CD4-positive, CD25-positive, alpha-beta regulatory T cell (primary cell): ENCODE measurements around the gene SHKBP1. TPM values are rescaled to one million over a fixed set of nuclear protein-coding genes. Genes with fewer than 3 reads are reported as not detected.

ENCODE experiments used
- polyA plus RNA-seq, 4 donors: library from polyadenylated mRNA; unstranded; fragments of 300-500 nt; fragmentation: Illumina TruSeq; gene quantifications; one replicate each; pipeline ENCODE4 v1.2.3, GENCODE V29; 2021
- total RNA-seq: library from RNA; stranded (reverse); gene quantifications from one replicate; pipeline ENCODE4 v1.2.3, GENCODE V29; 2022

Gene SHKBP1
- total and polyA plus RNA-seq, 5 donors from 2014 or later: 120 to 195 (median 165) TPM

Other genes with a start within 250 kb of the SHKBP1 start
- gene C19orf47, start 228.5 kb upstream of the SHKBP1 start, total RNA-seq: 12.4 TPM
- 1 to 10 TPM; 5.9 to 8.3 (median 6.7) TPM for gene C19orf47, start 228.5 kb upstream of the SHKBP1 start, polyA plus RNA-seq
- 73.7 TPM for gene PLD3, start 228.2 kb upstream of the SHKBP1 start, total RNA-seq
- gene PLD3, start 228.2 kb upstream of the SHKBP1 start, polyA plus RNA-seq: 10 to 100 TPM; 49.2 to 60.8 (median 50.0) TPM
- not detected for gene HIPK4, start 186.7 kb upstream of the SHKBP1 start, total RNA-seq
- not detected for gene HIPK4, start 186.7 kb upstream of the SHKBP1 start, polyA plus RNA-seq
- 1.3 TPM for gene PRX, start 163.5 kb upstream of the SHKBP1 start, total RNA-seq
- gene PRX, start 163.5 kb upstream of the SHKBP1 start, polyA plus RNA-seq: under 1 TPM in 3 of 4 donors, not detected in 1; 0.08 to 0.55 (median 0.22) TPM
- 17.0 TPM for gene SERTAD1, start 150.9 kb upstream of the SHKBP1 start, total RNA-seq
- 1 to 10 TPM; 5.5 to 8.5 (median 5.9) TPM for gene SERTAD1, start 150.9 kb upstream of the SHKBP1 start, polyA plus RNA-seq
- gene SERTAD3, start 132.5 kb upstream of the SHKBP1 start, total RNA-seq: 19.5 TPM
- gene SERTAD3, start 132.5 kb upstream of the SHKBP1 start, polyA plus RNA-seq: 1 to 10 TPM; 3.1 to 7.6 (median 6.3) TPM
- gene BLVRB, start 111.1 kb upstream of the SHKBP1 start, total RNA-seq: 6.2 TPM
- 10 to 100 TPM; 19.1 to 48.6 (median 24.1) TPM for gene BLVRB, start 111.1 kb upstream of the SHKBP1 start, polyA plus RNA-seq
- not detected for gene SPTBN4, start 109.9 kb upstream of the SHKBP1 start, total RNA-seq
- gene SPTBN4, start 109.9 kb upstream of the SHKBP1 start, polyA plus RNA-seq: not detected
- gene LTBP4, start 24.5 kb downstream of the SHKBP1 start, total RNA-seq: 115 TPM
- 10 to 100 TPM; 20.7 to 32.0 (median 26.7) TPM for gene LTBP4, start 24.5 kb downstream of the SHKBP1 start, polyA plus RNA-seq
- 10.4 TPM for gene NUMBL, start 113.8 kb downstream of the SHKBP1 start, total RNA-seq
- 1 to 10 TPM in 1 of 4 donors, under 1 TPM in 3; 0.17 to 1.3 (median 0.43) TPM for gene NUMBL, start 113.8 kb downstream of the SHKBP1 start, polyA plus RNA-seq
- 32.4 TPM for gene COQ8B, start 140.0 kb downstream of the SHKBP1 start, total RNA-seq
- 10 to 100 TPM; 10.6 to 15.0 (median 13.5) TPM for gene COQ8B, start 140.0 kb downstream of the SHKBP1 start, polyA plus RNA-seq
- gene ITPKC, start 140.2 kb downstream of the SHKBP1 start, total RNA-seq: 5.6 TPM
- gene ITPKC, start 140.2 kb downstream of the SHKBP1 start, polyA plus RNA-seq: 1 to 10 TPM; 2.2 to 4.8 (median 4.5) TPM
- 5.5 TPM for gene ACTMAP, start 173.6 kb downstream of the SHKBP1 start, total RNA-seq
- 1 to 10 TPM; 2.1 to 3.2 (median 2.6) TPM for gene ACTMAP, start 173.6 kb downstream of the SHKBP1 start, polyA plus RNA-seq
- gene SNRPA, start 174.3 kb downstream of the SHKBP1 start, total RNA-seq: 78.6 TPM
- gene SNRPA, start 174.3 kb downstream of the SHKBP1 start, polyA plus RNA-seq: 10 to 100 TPM; 36.3 to 45.7 (median 40.5) TPM
- gene MIA, start 198.6 kb downstream of the SHKBP1 start, total RNA-seq: not detected
- gene MIA, start 198.6 kb downstream of the SHKBP1 start, polyA plus RNA-seq: not detected
- 62.2 TPM for gene RAB4B, start 201.4 kb downstream of the SHKBP1 start, total RNA-seq
- 10 to 100 TPM; 72.8 to 89.3 (median 80.1) TPM for gene RAB4B, start 201.4 kb downstream of the SHKBP1 start, polyA plus RNA-seq
- gene EGLN2, start 222.3 kb downstream of the SHKBP1 start, total RNA-seq: 135 TPM
- 100 to 1,000 TPM; 159 to 191 (median 177) TPM for gene EGLN2, start 222.3 kb downstream of the SHKBP1 start, polyA plus RNA-seq